HG03354 (cell line): ENCODE results near the gene PIGZ.

Source experiments
- ATAC-seq: cut with Tn5 transposase; IDR thresholded peaks from one replicate; pipeline ENCODE4 v1.9.1; 2021; ENCODE audit warnings: mild to moderate bottlenecking; ENCODE audit not compliant: unreplicated experiment, poor library complexity, severe bottlenecking

PIGZ gene

DNA sequence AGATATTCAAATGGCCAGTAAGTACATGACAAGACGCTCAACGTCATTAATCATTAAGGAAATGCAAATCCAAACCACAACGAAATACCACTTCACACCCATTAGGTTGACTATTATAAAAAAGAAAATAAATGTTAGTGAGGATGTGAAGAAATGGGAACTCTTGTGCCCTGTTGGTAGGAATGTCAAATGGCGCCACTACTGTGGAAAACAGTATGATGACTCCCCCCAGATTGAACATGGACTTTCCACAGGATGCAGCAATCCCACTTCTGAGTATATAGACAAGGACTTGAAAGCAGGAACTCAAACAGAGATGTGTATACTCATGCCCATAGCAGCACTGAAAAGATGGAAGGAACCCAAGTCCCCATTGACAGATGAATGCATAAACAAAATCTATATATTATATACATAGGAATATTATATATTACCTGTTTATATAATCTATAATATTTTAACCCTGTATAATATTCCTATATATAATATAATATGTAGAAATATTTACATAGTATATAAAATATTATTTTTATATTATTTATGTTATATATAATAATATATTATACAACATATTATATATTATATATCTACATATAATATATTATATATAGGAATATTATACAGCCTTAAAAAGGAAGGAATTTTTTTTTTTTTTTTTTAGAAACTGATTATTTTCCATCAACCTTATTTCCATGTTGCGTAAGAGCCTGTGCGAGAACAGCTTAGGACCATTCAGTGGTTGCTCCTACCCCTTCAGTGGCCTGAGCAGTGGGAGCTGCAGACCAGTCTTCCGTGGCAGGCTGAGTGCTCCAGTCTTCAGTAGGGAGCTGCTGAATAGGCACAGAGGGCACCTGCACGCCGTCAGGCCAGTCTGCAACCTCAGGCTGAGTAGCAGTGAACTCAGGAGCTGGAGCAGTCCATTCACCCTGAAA lies 17.6 kb upstream of the PIGZ start:
- ATAC-seq, result no peak

DNA sequence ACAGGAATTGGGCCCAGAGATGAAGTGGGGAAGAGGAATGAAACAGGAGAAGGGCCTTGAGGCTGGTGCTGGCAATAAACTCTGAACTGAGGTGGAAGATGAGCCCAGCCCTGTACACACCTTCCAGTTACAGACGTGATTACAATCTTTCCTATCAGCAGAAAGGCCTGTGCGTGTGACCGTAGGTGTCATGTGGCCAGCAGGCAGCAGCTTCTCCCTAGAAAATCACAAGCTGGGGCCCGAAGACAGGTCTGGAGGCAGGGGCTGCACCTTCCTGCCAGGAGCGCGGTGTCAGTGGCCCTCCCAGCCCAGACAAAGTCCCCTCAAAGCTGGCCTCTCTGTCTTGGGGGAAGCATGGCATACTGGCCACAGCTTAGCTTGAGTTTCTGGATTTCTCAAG lies 16.7 kb upstream of the PIGZ start:
- no peak for ATAC-seq

DNA sequence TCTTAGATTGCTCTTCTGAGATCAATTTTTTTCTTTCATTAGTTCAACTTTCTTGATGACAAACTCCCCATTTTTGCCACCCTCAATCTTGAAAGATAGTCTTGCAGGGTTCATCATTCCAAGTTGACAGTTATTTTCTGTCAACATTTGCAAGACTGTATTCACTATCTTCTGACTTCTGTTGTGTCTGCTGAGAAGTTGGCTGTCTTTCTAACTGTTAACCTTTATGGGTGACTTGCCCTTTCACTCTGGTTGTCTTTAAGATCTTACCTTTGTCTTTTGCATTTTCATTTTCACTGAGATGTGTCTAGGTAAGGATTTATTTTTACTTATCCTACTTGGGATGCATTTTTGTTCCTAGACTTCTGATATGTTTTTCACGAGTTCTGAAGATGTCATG lies 14.6 kb upstream of the PIGZ start:
- no peak for ATAC-seq

DNA sequence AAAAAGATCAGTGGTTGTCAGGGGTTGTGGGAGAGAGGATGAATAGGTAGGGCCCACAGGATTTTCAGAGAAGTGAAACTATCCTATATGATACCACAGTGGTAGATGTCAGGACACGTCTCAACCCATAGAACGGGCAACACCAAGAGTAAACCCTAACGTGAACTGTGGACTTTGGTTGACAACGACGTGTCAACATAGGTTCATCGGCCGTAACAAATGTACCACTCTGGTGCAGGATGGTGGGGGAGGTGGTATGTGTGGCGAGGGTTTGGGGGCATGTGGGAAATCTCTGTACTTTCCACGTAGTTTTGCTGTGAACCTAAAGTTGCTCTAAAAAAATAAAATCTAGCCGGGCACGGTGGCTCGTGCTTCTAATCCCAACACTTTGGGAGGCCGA lies 13.0 kb upstream of the PIGZ start:
- no peak for ATAC-seq

DNA sequence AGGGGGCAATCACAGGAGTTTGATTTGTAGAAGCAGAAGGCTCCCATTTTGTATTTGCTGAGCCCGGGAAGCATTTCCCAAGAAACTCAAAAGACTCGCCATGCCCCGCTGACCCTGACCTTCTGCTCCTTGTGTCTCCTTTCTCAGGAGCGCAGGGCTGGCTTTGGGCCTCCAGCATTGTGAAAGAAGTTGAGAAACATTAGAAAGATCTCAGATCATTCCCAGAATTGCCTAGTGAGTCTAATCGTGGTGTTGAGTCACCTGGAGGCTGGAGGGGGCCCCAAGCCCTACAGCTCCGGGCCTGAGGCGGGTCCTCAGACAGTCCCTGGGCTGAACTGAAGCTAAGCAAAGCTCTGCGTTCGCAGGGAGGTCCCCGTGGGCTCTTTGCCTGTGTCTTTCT lies 10.9 kb upstream of the PIGZ start:
- ATAC-seq, result no peak

DNA sequence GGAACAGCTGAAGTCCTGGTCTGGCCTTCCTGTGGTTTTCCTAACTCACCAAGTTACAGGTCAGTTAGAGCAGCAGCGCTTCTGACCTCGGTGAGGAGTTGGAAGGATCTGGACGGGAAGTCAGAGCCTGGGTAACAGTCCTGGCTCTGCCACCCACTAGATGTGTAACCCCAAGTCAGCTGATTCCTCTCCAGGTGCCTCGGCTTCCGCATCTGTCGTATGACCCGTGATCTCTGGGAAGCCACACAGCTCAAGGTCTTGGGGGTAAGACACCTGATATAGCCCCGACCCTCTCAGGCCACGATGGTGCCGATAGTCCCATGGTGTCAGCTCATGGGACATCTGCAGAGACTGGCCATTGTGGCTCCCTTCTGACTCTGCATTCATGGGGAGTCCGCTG lies 8.3 kb upstream of the PIGZ start:
- no peak for ATAC-seq

DNA sequence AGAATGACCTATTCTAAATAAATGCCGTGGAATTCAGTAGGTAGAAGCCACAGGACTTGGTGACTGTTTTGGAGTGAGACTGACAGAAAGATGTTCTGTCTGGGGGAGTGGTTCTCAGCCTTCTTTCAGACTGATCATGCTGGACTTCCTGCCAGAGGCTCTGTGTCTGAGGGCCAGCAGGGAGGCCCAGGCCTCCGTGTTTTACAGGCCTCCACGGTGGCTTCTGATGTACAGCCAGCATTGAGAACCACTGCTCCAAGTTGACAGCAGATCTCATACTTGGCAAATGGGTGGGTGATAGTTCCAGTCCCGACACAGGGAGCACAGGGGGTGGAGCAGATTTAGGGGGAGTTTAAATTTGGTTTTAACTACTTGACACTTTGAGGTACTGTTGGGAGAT lies 6.7 kb upstream of the PIGZ start:
- no peak for ATAC-seq

DNA sequence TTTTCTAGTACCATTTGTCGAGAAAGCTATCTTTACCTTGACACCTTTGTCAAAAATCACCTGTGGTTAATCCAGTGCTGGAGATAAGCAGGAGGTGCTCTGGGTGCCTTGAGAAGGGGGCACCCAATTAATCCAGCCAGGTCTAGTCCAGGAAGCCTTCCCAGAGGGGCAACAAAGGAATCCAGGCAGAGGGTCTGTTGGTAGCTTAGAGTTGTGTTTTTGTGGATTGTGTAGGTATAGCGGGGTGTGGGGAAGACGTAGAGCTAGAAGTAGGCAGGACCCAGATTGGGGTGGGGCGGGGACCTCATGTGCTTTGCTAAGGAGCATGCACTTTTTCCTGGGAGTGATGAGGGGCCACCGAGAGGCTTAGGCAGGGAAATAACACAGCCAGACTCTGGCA lies 6.0 kb upstream of the PIGZ start:
- no peak for ATAC-seq

DNA sequence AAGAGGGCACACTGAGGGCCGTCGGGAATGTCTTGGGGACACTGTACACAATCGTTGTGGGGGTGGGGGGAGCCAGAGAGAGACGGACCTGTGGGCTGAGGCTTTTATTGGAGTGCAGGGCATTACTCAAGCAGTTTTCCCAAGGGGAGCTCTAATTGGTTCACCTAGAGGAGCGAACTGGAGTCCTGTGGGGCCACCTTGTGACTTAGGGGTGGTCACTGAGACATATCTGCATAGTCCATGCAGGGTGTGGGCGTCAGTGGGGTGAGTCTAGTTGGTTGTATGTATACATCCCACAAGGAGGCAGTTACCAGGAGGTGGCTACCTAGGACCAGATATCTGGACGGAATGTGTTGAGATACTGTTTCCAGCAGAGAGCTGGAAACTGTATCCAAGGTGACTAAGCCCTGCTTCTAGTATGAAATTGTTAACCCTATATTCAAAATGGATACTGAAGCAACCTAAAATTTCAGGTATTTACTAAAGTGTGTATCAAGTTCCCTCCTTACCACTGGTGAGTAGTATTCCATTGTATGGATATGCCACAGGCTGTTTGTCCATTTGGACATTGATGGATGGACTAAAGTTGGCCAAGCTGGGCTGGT lies 2.6 kb upstream of the PIGZ start:
- ATAC-seq, result no peak

DNA sequence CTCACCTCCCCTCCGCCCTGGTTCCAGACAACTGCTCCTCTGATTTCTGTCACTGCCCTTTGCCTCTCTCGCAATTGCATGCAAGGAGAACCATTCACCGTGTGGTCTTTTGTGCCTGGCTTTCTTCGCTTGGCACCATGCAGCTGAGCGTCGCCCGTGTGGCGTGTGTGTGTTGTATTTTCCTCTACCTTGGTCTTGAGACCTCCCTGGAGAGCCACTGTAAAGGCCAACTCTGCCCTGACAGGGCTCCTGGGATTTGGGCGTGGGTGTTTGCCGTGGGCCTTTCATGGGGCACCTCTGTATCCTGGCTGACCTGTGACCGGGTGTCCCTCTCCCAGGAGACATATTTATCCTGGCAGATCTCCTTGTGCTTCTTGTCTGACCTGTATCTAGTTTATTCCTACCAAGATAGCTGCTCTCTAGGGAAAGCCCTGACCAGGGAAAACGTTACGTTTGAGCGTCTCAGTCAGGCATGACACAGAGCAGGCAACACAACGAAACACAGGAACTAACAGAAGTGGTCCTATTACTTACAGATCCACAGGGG lies 2.0 kb upstream of the PIGZ start:
- ATAC-seq, result no peak

DNA sequence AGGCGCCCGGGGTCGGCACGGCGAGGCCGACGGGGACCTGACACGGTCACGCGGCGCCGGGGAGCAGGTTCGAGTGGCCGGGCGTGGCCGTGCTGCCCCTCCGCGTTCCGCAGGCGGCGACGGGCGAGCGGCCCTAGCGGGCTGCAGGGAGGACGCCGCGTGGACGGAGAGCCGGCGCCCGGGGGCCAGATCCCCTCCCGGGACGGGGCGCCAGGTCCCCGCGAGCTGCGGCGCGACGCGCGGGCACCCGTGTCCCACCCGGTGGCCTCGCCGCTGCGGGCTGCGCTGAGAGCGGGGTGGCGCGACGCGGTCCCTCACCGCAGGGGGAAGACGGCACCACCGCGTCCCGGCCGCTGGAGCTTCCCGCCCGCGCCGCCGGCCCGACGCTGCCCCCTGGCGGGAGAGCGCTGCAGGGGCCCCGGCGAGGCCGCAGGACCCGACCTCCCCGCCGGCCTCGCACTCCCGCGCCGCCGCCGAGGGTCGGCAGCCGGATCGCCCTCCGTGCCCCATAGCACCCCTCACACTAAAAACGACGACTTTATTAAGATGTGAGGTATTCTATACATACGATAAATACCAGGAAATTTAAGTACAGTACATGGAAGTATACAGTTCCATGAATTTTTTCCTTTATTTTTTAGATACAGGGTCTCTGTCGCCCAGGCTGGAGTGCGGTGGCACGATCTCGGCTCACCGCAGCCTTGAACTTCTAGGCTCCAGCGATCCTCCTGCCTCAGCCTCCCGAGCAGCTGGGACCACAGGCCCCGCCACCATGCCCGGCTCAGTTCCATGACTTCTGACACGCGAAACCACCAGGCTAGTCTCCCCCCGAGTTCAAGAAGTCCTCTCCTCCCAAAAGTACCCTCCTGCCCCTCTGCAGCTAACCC lies 1.3 kb upstream of the PIGZ start:
- ATAC-seq, result peak; percentile 71

DNA sequence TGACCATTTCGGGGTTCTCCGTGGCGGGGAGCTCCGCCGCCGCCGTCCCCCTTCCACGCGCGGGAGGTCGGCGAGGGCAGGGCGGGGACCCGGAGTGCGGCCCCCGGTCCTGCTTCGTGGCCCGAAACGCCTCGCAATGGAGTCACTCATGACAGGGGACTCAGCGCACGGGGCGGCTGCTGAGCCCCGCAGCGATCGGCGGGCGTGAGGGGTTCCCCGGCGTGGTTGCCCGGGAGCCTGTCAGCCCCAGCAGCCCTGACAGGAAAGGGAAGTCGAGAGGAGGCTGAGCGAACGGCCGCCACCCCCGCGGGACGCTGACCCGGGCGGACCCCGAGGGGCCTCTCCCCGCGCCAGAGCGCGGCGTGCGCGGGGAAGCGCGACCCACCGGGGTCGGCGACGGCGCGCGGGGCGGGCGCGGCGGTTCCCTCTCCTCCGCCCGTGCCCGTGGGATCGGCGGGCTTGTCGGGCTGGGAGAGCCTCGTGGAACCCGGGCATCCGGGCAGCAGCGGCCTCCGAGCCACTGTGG lies 564 bp upstream of the PIGZ start:
- peak; percentile 52 for ATAC-seq

DNA sequence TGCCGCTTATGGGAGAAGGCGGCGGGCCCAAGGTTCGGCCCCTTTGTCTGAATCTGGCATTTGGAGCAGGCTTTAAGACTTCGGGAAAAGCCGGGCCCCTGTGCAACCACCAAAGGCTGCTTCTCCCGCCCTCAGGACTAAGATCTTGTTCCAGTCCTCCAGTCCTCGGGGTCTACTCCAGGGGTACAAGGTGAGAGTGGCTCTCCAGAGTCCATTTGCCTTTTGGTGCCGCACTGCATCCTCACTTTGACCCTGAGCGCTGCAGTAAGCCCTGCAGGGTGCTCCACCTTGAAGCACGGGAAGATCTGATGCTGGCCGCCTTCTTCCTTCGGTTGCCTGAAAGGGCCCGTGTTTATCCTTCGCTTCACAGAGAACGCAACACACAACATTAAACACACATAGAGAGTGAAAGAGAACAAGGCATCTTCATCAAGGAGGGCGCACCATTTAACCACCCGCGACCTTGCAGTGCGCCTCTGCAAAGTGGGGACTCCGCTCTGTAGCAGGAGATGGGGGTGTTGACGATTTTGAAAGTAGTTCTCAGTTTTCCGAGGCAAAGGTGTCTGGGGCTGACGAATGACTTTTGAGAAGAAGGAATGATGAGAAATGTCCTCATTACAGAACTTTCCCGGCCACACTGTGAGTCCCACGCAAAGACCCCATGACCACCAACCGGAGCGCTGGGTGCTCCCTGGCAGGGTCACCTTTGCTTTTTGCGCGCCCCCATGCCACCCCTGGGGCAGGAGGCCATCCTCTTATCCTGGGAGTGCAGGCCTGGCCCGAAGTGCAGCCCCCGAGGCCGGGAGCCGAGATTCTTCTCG lies 1.0 kb downstream of the PIGZ start:
- ATAC-seq, result no peak

DNA sequence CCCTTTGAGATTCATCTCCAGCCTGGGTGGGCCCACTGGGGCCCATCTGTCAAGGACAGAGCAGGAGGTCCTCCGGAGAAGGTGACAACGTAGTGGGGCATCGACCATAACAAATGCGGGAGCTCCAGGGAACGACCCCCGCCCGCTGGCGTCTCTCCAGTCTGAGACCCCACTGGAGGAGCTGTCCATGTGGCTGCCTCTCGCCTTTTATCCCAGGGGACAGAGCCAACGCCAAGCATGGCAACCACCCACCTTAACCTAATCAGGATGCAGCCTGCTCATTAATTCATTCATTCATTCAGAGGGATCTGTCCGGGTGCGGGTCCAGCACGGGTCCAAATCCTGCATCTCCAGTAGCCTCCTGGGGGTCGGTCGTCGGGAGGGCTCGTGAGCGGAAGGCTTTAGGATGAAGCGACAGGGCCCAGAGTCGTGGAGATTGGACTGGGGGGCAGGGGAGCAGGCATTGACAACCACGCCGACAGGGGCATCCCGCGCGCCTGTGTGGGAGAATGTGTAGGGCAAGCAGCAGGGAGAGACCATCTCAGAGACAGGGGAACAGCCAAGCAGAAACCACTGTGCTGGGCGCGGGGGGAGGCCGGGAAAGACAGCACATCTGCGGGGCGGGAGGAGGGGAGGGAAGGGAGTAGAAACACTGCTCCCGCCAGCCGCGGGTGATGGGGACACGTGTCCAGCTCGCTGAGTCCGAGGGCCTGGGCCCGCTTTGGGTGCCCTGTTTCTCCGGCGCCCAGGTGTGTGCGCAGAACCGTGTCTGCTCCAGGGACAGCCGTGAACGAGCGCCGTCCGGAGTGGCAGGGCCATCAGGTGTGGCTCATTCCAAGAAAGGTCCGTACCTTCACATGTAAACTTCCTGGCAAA lies 1.9 kb downstream of the PIGZ start:
- ATAC-seq, result no peak

DNA sequence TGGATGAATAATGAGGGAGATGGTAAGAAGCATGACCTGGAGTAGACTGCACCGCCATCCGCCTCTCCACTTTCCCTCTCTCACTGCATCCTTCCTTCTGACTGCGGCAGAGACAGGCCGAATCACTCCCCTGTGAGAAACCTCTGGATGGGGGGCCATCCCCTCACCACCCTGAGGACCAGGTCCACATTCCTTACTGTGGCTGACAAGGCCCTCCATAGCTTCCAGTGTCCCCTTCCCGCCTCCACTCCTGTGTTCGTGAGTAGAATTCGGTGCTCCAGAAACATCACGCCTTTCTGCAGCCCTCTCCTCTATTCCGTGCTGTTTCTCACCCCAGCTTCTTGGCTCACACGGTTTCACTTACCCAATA lies 2.8 kb downstream of the PIGZ start:
- no peak for ATAC-seq

DNA sequence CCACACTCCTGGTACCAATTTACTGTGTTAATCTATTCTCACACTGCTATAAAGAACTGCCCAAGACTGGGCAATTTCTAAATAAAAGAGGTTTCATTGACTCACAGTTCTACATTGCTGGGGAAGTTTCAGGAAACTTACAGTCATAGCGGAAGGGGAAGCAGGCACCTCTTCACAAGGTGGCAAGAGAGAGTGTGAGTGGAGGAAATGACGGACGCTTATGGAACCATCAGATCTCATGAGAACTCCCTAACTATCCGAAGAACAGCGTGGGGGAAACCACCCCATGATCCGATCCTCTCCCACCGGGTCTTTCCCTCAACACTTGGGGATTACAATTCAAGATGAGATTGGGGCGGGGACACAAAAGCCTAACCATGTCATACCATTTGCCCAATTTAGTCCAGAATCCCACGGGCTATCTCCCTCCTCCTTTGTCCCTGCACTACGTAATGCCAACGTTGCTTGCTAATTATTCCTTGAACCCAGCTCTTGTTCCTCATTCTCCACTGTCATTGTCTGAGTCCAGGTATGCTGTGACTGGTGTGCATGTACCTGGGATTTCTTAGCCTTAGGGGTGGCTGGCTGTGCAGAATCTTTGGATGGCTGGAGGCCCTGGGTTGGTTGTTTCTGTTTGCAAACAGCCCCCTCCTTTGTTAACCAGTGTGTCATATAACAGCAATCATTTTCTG lies 3.4 kb downstream of the PIGZ start:
- ATAC-seq, result no peak

DNA sequence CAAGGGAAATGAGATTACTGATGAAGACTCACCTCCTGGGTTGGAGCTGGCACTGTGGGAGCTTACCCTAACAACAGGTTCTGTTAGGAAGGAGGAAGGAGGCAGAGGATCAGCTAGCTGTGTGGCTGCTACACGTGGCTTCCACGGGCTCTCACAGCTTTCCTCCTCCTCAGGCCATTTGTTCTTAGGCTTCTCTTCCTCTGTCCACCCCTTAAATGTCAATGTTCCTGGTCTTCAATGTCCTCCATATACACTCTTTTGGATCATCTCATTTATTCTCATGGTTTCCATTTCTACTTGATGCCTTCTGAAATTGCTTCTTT lies 5.0 kb downstream of the PIGZ start:
- no peak for ATAC-seq
